RCC 7860 (cell line): ENCODE data around the gene EPB41L2.

Experiments
- DNase-seq: peaks from one replicate; pipeline ENCODE4 v3.0.0-alpha.2; 2015; ENCODE audit warnings: low spot score
- FAIRE-seq: peaks from 2 replicates; lab custom pipeline; 2012; peaks lifted over from hg19 to GRCh38; lab: Jason Lieb, UNC

EPB41L2 gene

DNA sequence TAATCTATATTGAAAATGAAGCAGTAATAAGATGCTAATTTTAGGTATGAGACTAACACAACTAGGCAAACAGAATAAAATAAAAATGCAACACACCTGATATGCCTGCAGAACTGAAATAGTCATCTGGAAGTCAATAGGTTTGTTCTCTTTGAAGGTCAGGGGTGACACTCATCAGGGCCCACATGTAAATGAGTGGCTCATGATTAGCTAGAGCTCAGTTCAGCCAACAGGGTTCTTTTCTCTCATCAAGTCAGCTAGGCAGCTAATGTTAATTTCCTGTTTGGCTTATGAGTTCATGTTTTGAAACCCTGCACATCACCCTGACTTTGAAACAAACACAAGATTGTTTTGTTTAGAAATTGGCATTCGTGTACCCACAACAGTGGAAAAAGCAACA is 212.0 kb downstream of the EPB41L2 start:
- no peak for FAIRE-seq
- no peak for DNase-seq

DNA sequence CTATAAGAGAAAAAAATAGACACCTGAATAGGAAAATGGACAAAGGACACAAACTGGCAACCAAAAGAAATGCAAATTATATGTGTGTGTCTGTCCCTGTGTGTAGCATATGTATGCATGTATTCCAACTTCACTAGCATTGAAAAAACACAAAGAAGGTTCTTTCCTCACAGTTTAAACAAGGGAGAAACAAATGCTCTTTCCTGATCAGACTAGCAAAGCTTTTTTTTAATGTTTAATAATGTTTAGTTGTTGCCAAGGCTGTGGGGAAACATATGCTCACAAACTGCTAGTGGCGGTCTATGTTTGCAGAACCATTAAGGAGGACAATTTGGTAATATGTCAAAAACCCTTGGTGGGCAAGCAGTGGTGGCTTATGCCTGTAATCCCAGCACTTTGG is 213.5 kb downstream of the EPB41L2 start:
- DNase-seq, result no peak
- no peak for FAIRE-seq

DNA sequence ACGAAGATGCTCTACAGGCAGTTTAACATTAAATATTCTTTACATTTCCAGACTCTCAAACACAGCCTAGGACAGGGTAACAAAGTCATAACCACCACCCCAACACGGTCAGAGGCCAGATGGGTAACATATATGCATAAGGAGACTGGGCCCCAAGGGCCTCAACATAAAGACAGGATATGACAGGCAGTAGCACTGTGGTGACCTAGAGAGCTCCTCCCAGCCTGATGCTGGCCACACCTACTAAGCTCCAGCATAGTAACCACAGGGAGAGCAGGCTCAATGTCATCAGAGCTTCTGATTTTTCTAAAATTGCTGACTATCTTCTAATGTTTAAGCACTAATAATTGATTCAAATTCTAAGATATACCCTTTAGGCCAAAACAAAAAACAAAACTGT is 214.1 kb downstream of the EPB41L2 start:
- FAIRE-seq, result no peak
- DNase-seq, result no peak

DNA sequence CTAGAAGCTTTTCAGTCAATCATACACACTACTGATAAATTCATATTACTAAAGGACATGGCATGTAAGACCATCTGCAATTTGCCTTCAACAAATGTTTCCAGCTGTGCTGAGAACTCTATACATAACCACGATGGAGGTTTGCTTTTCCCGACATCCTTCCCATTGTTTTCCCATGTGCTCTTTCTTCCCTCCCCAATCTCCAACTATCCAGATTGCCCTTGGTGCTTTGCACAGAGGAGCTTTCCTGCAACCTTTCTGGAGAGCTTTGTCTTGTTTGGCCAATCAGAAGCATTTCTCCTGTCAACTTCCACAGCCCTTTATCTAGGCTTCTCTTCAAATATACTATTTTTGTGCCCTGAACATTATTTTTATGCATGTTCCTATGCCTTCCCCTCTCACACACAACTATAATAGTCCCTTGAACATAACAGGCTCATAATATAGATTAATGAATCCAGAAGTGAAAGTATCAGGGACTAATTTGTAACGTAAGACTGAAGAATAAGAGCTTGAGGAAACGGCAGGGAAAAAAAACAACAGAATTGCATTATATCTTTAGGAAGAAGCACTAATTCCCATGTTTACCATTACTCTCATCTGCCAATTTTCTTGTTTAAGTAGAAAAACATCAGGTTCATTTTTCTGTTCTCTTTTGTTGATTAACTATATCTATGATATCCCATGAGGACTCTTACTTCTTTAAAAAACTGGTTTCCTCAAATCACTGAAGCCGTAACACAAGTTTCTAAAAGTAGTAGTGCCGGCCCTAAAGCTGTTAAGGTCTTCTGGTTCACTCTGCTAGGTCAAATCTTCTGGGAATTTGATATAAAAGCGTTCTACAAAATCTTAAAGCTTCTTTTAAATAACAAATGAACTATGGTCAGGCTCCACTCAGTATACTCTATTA is 215.8 kb downstream of the EPB41L2 start:
- DNase-seq (no peak), FAIRE-seq (no peak)

DNA sequence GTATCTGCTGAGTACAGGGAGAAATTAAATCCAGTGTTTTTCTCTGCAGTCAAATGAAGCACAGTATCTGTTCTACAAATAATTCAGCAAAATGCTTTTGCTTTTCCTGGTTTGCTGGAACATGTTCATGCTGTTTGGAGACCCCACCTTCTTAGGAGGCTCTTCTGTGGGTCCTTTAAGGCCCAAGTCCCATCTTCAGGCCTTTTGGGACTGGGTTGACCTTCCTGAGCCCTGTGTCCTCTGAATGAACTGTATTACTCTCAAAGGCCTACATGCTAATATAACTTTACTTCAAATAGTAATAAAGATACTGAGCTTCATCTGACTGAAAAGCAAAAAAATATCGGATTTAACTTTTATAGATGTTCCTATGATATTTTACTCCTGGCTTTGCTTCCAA is 216.5 kb downstream of the EPB41L2 start:
- no peak for DNase-seq
- no peak for FAIRE-seq

DNA sequence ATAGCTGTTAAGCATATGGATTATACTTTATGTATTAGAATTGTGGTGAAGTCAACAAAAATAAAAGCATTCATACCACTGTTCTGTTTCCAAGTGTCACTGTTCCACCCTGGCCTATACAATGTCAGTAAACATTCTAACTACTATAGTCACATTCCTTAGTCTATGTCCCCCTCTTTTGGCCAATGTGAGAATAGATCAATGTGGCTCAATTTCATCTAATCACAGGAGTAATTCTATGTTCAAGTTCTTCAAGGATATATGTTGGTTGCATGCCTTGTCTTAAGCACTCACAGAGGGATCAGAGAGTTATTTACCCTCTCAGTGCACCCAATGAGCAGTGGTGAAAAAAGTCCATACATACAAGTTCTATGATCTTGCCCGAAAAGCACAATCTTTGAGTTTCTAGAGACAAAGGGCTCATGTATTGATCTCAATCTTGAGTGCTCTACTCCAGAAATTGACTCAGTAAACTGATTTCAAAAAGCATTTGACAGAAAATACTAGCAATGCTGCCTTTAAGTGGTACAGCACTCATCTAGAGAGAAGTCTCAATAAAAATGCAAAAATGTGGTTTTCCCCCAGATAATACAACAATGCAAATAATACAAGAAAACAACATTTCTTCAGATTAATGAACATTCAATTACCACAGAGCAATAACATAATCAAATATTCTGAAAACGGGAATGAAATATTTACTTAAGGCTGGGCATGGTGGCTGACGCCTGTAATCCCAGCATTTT is 219.3 kb downstream of the EPB41L2 start:
- DNase-seq, result no peak
- FAIRE-seq, result no peak

DNA sequence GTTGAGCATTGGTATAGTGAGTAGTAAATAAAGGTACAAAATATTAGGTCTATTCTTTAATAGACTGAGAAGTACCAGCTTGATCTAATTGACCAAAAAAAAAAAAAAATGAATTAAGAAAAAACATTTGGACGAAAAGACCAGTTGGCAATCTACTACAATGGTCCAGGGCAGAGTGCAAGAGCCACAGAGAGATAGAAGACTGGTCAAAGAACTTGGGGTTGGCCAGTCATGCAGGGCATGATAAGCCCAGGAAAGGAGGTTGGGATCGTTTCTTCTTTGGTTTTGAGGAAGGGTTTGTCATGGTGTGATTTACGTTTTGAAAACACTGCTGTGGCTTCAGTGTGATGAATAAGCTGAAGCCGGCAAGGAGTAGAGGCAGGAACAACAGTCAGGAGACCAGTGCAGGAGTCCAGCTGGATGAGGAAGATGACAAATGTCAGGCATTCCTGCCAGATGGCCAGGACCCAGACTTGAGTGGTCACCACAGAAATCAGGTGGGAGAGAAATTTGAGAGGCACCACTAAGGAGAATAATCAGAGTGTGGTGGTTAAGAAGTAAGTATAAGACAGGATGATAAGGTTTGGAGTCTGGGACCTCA is 221.8 kb downstream of the EPB41L2 start:
- DNase-seq, result peak; percentile 14
- FAIRE-seq, result no peak

DNA sequence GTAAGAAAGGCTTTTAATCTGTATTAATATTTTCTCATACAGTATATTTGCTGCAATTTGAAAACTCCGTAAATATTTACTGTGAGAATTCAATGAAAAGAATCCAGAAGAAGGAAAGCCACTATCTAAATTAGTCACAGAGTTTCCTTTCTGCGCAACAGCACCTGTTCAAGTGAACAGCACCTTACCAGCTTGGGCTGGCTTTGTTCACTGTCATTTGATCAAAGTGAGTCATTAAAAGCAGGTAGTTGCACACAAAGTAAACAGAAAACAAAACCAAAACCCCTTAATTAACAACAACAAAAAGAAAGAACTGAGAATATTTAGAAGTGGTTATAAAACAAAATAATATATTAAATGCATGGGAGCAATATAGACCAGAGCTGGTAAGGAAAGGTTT is 223.0 kb downstream of the EPB41L2 start:
- FAIRE-seq (no peak), DNase-seq (no peak)

DNA sequence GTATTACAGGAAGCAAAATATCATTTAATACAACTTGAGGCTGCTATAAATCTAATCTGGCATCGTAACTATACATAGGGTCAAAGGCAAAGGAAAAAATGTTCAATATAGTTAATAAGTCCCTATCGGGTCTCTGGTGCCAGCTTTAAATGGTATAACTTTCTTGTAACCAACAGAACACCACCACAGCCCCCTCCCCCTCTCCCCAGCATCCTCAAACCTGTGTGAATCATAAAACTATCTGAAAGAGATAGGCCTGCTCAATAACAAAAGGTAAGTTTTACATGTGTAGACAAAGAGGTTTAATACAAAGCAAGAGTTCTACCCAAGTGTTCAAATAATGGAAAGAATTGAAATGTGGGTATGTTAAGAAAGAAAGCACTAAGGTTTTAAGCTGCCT is 223.7 kb downstream of the EPB41L2 start:
- DNase-seq, result no peak
- FAIRE-seq, result no peak

DNA sequence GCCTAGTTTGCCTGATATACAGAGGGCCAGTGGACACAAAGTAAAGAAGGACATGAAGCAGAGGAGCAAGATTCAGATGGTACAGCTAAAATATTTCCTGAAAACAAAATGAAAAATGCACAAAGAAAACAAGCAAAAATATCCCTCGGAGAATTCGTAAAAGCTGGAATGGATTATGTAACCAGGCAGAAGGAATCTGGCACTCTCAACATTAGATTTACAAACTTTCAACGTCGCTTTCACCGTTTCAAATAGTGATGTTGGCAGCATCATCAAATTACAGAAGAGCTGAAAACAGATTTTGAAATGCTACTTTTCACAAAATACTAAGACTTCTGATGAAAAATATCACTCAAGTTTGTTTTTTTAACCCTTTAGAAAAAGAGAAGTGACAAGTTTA is 224.1 kb downstream of the EPB41L2 start:
- no peak for DNase-seq
- no peak for FAIRE-seq

DNA sequence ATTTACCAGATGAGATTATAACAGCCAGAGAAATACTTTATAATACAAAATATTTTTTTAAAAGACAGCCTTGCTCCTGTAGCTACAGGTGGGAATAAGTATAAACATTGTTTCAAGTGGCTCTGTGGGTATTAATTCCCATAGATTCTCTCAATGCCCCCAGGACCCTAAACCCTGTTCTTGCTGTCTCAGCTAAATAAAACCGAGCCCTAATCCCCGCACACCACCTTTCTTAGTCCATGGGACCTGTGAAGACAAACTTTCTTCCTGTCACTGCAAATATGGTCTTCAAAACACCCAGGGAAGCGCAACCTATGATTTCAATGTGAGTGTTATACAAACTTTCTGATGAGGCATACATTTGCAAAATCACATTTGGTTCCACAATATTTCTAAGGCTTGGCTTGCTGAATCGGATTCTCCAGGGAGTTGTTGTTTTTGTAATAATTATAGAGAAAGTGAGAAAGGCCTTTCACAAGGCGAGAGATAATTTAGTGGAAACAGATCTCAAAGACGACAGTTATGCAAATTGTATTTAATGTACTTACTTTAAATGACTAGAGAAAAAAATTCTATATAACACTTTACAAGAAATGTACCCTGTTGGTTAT is 224.7 kb downstream of the EPB41L2 start:
- DNase-seq (no peak), FAIRE-seq (no peak)

DNA sequence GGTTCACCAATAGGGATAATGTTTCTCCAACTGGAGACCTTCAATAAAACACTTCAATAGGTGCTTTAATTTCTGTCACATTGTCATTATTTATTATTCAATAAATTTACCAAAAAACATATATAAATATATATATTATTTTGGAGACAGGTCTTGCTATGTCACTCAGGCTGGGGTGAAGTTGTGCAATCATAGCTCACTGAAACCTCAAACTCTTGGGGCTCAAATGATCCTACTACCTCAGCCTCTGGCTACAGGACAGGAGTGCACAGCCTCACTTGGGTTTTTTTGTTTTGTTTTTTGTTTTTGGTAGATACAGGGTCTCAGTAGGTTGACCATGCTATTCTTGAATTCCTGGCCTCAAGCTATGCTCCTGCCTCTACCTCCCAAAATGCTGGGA is 226.0 kb downstream of the EPB41L2 start:
- FAIRE-seq, result no peak
- no peak for DNase-seq

DNA sequence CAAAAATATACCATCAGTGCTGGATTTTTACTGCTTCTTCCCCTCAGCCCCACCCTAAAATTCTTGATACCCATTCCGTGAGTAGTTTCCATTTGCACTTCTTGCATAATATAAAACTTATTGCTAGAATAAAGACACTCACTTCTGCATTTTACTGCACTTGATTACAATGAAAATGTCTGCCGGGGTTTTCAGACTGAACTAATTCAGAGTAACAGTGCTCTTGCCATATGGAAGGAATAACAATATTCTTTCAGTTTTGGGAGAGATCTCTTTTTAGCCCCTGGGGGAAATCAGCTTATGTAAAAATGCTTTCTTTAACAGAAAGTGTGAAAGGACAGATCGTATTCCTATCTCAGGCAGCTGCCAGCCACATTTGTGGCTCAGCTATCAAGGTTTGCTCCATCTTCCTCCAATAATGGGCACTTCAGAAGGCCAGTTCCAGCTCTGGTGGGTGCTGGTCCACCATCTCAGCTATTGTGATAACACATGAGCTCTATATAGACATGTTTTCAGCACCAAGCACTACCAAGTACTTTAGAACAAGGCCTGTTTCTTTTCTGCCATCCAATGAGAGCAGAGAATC is 226.9 kb downstream of the EPB41L2 start:
- FAIRE-seq (no peak), DNase-seq (no peak)

DNA sequence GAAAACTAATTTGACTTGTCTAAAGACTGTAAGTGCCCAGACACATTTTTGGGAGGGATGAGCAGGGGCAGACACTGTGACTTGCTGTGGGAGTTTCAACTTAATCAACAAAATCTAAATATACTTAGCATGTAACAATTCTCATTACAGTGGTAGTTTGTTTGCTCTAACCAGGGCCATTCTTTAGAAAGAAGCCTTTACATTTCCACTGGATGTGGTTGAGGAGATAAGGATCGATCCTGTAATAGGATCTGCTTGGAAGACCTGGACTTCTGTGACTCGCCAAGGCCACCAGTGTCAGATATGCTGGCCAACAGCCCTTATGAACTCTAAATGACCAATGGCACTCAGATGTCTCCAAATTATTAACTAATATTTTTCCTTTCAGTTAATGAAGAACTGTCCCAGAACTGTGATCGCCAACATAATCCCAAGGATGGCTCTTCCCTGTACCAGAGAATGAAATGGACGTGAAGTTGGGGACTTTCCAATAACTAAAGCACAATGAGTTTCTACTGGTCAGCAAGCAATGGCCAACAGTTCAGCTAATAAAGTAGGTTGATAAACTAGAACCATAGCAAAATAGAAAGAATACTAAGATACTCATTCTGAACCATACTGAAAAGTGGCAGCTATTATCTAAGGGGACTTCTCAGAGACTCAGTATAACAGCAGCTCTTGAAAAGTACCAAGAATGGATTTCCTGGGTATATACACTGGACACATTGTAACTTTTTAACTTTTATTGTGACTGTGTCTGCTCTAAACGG is 228.4 kb downstream of the EPB41L2 start:
- no peak for FAIRE-seq

DNA sequence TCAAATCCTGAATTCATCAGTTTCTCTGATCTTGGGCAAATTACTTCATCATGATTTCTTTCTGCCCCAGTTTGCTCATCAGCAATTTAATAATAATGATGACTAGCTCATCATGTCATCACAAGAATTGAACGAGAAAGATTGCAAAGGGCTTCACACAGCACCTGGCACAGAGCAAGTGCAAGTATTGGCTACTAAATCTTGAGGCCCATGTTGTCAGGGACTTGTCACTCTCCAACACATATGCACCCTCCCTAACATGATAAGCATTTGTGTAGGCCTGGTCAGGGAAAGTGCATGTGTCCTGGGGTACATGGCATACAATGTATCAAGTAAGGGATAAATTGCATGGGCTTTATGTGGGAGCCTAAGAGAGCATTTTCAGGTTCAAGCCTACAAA is 229.5 kb downstream of the EPB41L2 start:
- FAIRE-seq, result no peak
- DNase-seq, result no peak

More for the DNA sequence above, 228.4 kb downstream of the EPB41L2 start:
- no peak for DNase-seq

DNA sequence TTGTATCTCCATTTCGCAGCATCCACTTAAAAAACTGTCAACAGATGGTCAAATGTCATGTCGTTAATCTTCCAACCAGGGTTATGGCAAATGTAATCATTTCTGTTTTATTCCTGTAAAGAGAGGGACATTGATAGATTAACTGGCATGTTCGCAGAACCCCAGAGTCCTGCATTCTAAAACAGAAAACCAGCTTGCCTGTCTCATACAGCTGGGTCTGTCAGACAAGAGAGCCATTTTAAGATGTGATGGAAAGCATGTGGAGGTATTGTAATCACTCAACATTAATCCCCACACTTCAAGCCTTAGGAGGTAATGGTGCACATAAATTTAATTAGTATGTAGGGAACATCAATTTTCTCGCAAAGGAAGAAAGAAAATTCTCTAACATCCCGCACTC is 231.4 kb downstream of the EPB41L2 start:
- FAIRE-seq (no peak), DNase-seq (no peak)

DNA sequence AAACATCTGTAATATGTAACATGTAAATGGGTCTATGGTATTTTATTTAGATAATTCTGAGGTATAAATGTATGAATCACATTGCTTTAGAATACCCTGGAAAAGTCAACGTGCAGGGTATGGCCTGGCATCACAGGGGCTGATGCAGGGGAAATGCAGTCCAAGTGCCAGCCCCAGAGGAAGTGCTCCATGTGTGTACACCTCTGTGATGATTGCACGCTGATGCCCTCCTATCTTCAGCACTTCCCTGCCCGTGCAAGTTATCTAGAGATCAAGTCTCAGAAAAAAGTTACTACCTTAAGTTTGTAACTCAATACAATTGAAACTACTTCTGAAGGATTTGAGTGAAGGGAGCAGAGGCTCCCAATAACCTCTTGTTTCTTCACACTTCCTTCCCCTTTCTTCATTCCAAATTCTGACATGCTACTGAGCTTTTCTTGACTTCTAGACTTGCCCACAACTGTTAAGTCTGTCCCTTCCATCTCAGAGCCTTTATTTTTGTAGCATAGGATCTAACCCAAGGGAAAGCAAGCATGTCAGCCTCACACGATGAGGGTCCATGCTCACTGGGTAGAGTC is 233.6 kb downstream of the EPB41L2 start:
- DNase-seq (no peak), FAIRE-seq (no peak)

DNA sequence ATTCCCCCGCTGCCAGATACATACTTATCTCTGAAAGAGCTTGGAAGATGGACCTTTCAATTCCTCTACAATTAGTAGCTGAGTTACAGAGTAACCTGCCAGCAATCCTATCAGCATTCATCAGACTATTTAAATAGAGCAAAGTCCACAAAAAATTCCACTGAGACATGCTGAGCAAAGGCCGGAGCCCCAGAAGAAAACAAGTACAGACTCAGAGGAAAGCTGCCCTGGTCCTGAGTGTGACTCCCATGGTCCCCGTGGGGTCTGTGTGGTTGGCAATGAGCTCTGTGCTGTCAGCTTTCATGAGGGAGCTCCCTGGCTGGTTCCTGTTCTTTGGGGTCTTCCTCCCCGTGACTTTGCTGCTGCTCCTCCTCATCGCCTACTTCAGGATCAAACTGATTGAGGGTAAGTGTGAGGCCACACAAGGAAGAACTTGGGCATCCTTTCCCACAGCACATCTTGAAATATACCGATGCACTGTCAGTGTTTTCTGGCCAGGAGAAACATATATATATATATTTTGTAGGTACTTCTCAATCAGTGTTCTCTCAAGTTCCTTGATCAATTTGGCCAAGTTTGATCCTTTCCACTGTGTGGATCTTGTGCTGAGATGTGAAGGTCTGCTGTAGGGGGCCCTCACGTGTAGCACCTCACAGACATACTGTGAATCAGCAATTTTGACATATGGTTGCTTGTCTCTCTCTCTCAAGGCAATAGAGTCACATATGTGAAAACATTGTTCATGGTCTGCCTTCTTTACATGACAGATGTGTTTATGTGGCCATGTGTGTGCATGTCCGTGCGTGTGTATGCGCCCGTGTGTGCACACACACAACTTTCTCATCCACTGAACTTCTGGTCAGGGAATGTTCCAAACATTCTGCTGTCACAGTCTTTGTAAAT is 235.5 kb downstream of the EPB41L2 start, which contains the start of gene SMLR1:
Gene SMLR1 (plus strand): TSS at position 160 of the 903 bp plus-strand sequence. CDS start 8 bp downstream, at position 168.
- no peak for DNase-seq
- FAIRE-seq, result no peak
